ENCODE data around the gene FANCG.

Gene FANCG

DNA sequence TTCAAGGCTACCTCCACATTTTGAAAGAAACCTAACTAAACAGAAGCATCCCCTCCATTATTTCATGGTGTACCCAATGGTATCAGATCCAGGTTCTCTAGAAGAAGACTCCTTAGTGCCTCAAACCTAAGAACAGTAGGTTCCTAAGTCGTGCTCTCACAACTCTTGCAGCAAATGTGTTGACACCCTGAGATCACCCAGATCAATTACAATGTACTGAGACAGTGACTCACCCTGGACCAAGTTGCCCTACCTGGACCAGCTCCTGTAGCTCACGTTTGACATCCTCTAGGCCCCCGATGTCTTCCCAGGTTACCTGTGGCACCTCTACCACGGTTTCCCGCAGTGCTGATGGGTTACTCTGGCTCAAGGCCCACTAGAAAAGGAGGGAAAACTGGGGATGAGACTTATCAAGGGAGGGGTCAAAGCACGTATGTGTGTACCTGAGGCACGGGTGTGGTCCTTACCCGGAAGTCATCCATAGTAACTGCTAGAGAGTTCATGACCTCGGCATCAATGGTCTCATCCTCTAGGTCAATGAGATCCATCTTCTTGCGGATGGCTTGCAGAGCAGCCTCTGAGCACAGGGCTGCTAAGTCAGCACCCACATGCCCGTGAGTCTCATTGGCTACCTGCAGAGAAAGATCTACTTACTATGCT lies 19.1 kb downstream of the FANCG start:
- no peak for DNase-seq

DNA sequence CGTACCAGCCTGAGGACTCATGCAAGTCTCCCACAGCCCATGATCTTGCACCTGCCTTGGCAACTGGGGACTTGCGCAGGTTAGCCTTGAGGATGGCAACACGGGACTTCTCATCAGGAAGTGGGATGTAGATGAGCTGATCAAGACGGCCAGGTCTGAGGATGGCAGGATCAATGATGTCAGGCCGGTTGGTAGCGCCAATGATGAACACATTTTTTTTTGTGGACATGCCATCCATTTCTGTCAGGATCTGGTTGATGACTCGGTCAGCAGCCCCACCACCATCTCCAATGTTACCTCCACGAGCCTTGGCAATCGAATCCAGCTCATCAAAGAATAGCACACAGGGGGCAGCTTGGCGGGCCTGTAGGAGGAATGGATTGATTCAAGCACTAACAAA lies 20.3 kb downstream of the FANCG start:
- no peak for DNase-seq

DNA sequence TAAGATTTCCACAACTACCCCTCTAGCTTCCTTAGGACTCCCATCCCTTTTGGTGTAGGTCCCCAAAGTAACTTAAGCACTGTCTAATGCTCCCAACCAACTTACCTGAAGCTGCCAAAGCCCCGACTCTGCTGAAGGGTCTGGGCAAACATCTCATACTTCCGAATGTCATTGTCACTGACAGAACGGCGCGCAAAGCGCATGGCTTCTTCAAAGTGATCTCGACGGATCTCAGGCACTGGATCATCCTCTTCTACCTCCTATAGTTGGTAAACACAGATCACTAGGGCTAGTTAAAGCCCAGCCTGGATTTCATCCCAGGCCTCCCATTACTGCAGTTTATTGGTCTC lies 22.5 kb downstream of the FANCG start:
- DNase-seq, result no peak

DNA sequence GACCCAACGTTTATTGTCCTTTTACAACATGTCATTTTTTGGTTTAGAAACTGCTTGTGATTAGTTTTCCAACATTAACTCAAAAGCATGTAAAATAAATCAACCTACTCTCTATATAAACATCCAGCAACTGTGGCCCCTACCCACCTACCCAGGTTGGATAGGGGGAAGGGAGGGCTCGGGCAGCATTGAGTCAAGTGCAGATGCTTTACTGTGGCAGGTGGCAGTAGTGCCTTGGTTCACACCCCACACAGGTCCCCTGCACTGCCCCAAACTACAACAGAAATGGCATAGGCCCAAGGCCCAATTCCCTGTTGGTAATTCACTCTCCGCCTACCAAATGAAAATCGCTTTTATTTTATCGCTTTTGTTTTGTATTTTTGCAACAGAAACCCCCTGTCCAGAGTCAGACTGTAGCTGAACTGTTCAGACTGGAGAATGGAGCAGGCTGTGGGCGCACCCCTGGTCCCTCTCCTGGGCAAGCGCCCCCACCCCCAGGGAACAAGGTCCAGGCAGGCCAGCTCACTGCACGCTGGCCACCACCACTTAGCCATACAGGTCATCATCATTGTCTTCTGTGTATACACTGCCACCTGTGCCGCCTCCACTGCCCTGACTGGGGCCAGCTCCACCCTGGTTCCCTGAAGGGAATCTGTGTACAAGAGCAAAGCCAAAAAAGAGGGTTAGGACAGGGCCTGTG lies 23.0 kb downstream of the FANCG start:
- DNase-seq, result no peak

DNA sequence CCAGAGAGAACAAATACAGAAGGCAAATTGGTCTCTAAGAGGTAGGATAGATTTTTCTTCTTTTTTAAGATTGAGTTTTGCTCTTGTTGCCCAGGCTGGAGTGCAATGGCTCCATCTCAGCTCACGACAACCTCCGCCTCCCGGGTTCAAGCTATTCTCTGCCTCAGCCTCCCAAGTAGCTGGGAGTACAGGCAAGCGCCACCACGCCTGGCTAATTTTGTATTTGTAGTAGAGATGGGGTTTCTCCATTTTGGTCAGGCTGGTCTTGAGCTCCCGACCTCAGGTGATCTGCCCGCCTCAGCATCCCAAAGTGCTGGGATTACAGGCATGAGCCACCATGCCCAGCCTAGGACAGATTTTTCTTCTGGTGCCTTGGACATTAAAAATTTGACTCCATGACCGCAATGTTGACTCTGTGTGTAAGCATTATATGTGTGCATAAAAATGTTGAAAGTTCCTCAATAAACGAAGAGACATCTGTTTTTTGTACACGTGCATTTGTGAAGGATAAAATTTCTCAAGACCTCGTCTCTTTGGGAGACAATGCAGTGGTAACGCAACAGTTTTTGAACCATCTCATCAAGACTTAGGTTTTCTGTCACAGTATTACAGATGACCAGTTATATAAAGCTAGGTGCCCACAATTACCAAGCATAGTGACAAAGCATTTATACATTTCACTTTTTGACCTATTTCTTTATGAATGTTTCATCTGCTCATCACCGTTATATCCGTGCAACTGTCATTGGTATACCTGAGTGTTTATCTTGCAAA lies 24.7 kb downstream of the FANCG start:
- no peak for DNase-seq

DNA sequence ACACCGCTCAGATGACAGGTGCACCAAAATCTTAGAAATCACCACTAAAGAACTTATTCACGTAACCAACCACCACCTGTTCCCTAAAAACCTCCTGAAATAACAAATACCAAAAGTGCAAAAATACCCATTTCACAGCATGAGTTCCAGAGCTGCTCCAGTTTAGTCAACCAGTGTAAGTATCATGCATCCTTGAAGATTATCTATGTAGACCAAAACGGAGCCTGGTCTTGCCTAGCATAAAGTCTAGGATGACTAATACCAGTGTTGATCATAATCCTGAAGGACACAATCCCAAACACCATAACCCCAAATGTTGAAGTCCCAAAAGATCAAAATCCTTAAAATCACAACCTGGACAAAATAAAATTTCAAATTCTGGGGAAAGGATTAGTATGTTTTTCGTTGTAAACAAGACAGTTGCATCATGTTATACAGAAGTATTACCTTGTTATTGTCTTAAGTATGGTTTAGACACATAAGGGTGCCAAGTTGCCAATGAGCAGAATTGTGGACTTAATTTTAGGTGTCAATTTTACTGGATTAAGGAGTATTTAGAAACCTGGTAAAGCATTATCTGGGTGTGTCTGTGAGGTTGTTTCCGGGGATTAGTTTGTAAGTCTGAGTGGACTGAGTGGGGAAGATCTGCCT lies 25.4 kb downstream of the FANCG start:
- no peak for DNase-seq

DNA sequence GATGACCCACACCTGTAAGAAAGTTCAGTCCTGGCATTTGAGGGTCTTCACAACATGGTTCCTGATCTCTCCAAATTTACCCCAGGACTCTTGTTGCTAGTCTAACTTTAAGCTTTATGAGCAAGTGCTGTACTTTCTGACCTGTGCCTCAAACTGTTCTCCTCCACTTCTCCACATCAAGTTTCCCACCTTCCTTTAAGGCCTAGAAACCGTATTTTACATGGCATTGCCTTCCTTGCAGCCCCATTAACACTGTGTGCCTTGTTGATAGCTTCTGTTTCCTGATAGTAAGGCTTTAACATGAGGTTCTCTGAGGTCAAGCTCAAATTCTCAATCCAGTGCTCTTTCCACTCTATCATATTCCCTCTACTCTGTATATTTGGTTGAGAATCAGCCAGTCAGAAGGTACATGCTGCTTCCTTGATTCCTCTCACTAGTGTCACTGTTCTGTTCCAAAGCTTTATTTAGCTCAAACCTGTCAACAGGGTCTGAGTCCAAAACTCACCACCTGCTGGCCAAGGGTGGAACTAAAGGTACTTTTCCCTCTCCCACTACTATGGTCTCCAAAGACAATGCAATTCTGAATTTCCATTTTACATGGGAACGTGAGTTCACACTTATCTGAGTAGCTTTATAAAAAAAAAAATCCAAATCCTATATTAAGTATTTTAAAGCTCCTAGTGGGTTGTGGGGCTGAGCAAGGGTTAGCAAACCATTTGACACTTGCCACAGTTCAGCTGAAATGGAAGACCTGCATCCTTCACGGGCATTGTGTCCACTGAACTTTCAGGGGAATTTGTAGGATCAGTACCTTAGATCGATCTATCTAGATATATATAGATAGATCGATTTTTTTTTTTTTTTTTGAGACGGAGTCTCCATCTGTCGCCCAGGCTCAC lies 28.4 kb downstream of the FANCG start:
- peak; percentile 16 for DNase-seq

DNA sequence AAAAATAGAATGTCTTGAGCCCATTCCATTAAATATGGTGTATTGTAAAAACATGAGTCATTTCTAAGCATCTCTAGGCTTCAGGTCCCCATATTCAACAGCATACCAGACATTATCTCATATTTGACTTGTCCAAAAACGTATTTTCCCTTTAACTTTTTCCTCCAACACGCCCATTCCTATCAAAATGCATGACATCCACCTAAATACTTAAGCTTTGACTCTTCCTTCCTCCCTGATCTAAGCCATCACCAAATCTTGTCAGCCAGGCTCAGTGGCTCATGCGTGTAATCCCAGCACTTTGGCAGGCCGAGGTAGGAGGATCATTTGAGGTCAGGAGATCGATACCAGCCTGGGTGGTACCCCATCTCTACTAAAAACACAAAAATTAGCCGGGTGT lies 31.2 kb downstream of the FANCG start:
- DNase-seq, result no peak

- DNase-seq, result no peak
Observed at GRCh38 chr9:35044071-35044470, 35.7 kb downstream of the FANCG start.

GRCh38 chr9:35042891-35043545 lies 36.7 kb downstream of the FANCG start:
- DNase-seq, result no peak

DNA sequence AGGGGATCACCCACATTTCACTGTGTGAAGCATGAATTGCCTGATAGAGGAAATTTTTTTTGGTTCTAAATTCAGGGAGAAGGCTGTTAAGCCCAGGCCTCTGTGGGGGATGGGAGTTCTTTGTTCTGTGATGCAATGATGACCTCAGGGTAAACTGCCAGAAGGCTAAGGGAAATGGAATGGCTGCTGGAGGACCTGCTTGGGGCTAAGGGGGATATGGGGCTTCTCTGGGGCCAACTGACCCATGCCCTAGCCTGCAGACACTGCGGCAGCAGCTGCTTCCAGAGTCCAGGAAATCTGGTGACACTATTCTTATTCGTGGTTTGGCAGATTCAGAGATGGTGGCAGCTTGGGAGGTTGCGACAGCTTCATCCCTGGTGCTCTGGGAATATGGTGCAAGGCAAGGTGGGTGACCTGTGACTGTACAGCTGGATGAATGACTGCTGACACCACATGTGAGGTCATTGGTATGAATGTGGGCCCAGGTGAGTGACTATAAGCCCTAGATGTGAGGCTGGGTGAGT lies 37.6 kb downstream of the FANCG start:
- DNase-seq, result no peak

DNA sequence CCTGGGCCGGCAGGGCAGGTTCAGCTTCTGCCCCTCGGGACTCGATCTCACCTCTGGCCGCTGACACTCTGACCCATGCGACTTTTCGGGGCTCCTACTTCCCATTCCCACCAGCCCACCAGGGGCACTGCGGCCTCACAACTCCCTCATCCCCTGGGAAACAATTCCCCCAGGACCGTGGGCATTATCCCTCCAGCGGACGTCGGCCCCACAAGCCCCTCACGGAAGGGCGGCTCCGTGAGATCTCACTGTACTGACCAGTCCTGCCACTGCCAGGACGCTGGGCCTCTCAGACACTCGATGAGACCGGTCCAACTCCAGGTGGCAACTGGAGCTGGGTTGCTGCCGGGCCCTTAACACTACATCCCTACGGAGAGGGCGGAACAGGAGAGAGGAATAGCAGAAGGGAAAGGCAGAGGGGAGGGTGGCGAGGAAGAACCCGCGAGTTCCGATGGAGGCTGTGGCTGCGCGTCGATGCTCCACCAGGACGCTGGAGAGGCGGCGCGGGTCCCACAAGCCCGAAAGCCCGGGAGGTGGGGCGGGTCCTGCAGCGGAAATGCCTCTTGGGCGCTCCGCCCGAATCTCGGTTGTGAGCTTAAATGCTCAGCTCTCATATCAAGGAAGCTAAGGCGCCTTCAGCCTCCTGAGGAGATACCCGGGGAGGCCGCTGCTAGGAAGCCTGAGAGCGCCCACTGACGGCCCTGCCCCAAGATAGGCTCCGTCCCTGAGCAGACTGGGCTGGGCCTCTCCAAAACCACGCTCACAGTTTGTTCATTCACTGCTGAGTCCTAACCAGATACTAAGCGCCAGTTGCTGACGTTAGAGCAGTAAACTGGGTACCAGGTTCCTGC lies 43.7 kb downstream of the FANCG start:
- DNase-seq, result peak; percentile 3

GRCh38 chr9:35033101-35033500 lies 46.6 kb downstream of the FANCG start:
- no peak for DNase-seq

DNA sequence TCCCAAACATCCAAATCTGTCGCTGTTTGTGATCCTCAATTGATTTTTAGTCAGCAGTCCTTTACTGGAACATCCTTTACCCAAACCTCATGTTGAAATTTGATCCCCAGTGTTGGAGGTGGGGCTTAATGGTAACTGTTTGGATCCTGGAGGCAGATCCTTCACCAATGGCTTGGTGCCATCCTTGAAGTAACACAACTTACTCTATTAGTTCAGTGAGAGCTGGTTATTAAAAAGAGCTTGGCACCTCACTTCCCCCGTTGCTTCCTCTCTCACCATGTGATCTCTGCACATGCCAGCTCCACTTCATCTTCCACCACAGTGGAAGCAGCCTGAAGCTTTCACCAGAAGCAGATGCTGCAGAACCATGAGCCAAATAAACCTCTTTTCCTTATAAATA lies 49.9 kb downstream of the FANCG start:
- DNase-seq, result no peak

DNA sequence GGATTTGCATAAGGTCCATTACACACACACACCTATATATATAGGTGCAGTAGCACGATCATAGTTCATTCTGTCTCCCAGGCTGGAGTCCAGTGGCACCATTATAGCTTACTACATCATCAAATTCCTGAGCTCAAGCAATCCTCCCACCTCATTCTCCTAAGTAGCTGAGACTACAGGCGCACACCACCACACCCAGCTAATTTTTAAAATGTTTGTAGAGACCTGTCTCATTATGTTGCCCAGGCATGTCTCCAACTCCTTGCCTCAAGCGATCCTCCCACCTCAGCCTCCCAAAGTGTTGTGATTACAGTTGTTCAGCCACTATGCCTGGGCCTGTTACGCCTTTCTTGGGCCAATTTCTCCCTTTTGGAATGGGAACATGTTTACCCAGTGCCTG lies 50.5 kb downstream of the FANCG start:
- DNase-seq, result no peak

- no peak for DNase-seq
Observed at GRCh38 chr9:35028341-35028740, 51.4 kb downstream of the FANCG start.

DNA sequence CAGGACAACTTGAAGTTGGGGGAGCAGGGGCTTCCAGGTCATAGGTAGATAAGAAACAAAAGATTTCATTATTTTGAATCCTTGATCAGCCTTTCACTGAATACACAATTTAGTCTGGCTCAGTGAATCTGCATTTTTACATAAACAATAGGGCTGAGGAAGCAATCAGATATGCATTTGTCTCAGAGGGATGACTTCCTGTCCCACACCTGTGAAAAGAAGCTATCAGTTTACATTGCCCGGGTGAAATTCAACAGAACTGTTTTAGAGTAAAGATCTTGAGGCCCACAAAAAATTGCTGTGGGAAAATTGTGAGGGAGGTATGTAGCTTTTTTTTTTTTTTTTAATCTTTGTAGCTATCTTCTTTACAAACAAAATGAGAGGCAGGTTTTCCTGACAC lies 51.9 kb downstream of the FANCG start:
- DNase-seq, result no peak

DNA sequence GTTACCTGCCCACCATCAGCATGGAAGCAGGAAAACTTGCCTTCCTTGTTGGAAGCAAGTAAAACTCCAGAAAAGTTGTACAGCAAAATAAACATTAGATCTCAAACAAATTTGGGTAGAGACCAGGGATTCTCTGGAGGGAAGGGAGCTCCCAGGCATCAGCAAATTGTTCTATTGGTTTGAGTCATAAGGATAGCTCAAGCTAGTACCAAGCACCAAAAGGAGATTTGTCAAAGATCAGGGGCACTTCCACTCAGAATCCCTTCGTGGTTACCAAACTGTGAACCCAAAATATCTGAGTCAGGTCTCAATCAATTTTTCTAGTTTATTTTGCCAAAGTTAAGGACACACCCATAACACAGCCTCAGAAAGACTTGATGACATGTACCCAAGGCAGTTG lies 52.4 kb downstream of the FANCG start:
- no peak for DNase-seq

DNA sequence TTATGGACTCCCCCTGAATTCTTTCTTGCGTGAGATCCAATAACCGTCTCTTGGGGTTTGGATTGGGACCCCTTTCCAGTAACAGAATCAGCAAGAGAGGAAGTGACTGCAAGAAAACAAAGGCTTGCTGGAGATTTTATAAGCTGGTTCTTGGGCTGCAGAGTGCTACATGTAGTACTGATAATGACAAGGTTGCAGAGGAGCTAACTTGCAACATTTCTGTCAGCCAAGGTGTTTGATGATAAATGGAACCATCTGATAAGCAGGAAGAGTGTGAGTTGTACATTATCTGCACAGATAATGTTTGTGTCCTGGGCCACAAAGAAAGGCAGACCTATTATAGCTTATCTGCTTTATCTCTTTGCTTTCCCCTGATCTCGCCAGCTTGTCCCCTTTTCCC lies 53.1 kb downstream of the FANCG start:
- no peak for DNase-seq
